ENCODE results near the gene MBNL2.

The MBNL2 gene

GRCh38 chr13:97307118-97307881, 85.2 kb downstream of the MBNL2 start:
- DNase-seq: no peak

DNA sequence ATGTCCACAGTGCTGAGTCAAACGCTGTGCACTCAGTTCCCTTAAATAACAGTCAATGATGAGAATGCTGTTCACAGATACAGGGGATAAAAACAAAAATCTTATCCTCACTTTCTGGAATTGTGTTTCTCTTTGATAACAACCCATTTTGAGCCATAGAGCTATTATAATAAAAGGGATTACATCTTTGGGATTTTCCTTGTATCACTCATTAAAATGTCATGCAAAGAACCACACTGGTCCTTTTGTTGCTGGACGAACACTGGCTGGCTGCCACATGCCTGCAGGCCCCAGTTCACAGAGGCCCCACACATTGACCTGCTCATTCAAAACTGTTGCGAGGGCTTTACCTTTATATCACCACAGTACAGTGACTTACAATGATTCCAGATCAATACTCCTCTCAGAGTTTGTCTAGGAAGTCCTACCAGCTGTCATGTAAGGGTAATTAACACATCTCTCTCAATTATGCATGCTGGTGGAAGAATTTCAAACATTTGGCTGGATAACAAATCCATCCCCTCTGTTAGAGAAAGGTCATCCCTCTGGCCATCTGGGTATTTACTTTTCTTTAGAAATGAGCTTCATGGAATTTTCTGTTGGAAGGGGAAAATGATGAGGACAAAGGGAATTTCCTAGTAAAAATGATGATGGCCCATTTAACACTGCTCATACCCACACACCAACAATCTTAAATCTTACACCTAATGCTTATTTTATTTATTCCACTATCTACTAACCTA, 85.9 kb downstream of the MBNL2 start:
- DNase-seq: no peak

- DNase-seq: no peak
Observed at GRCh38 chr13:97308735-97309429, 86.7 kb downstream of the MBNL2 start.

DNA sequence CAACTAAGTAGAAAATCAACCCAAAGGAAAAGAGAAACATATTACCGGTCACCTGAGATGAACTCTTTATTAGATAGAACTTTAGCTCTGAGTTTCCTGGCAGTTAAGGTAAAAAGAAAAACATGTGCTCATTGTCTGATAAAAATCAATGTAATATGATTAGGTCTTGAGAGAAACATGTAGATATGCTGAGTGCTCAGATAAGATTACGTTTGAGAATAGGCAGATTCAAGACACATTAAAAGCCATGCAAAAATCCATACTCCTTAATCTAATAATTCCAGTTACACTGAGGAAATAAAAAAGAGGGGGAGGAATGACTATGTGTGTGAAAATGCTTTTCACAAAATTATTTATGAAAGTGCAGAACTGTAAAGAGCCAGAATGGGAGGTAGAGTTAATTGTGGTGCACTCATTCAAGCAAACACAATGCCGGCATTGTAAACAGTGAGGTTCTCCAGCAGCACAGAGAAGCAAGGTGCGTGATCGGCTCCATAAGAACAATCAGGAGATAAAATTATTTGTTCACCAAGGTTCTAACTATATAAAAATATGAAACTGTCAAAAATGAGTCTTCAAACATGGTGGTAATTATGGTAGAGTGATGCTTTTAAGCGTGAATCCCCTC, 88.8 kb downstream of the MBNL2 start:
- no peak for DNase-seq

DNA sequence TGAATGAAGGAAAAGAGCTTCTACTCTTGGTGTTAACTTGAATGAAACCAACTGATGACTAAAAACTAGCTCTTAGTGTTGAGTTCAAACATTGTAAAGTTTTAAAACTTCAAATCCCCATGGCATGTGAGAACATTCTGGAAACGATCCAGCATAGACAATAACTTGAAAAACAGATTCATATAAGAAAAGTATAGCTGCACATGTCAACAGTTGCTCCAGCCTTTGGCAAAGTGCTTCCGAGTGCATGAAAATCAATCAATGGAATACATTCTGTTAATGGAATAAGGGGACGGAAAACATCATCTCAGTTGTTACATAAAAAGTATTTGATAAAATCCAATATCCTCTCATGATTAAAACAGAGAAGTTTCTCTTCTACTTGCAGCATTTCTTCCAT, 89.8 kb downstream of the MBNL2 start:
- DNase-seq: no peak

- no peak for DNase-seq
Observed at GRCh38 chr13:97313551-97314260, 91.6 kb downstream of the MBNL2 start.

DNA sequence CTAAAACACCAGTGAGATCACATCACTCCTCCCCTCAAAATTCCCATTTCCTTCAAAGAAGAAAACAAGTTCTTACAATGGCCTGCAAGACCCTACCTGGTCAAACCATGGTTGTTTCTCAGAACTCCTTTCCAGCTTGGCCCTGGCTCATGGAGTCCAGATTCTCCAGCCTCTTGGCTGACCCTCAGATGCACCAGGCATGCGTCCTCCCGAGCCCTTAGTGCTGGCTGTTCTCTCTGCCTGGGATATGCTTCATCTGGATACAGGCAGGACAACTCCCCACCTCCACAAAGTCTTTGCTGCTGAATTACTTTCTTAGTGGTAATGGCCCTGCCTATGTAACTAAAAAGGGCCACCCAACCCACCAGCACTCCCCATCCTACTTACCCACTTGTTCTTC, 94.3 kb downstream of the MBNL2 start:
- no peak for DNase-seq

- DNase-seq: no peak
Observed at GRCh38 chr13:97317933-97318332, 95.8 kb downstream of the MBNL2 start.

DNA sequence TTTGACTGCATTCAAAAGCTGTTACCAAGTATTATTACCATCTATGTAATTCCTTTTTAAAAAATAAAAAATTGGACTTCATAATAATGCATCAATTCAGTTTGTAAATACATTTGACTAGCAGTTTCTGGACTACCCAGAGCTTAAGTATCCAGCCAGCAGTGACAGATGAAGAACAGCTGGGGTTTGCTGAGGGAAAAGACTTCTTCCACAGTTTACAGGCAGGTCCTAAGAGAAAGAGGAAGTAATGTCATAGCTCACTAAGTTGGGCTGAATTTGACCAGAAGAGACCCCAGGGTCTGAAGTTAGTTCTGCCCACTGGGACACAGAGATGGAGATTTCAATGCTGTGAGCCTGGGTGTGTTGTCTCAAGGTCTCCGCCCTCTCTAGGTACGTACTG, 96.4 kb downstream of the MBNL2 start:
- DNase-seq: no peak

DNA sequence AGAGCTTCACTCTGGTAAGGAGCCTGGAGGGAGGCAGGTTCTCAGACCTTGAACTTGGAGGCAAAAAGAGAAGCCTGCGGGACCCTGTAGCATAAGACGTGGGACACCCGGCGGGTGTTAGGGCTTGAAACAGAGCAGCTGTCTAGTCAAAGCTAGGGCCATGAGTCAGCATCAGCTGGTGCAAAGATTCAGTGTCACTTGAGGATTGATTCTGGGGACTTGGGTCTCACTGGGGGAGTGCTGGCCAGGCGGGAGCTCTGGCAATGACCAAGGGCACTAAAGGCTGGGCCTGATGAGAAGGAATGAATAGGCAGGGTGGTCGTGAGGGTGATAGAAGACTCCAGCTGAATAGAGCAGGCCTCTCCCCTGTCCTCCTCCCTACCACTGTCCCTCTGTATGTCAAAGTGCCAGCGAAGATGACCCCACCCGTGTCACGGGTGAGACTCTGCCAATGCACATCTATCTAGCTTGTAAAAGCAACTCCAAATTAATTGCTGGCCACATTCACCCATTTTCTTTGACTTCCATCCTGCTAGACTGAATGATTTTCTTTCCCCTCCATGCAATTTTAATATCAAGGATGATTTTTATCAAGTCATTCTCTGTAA, 97.1 kb downstream of the MBNL2 start:
- DNase-seq: no peak

- no peak for DNase-seq
Observed at GRCh38 chr13:97321101-97321500, 99.0 kb downstream of the MBNL2 start.

DNA sequence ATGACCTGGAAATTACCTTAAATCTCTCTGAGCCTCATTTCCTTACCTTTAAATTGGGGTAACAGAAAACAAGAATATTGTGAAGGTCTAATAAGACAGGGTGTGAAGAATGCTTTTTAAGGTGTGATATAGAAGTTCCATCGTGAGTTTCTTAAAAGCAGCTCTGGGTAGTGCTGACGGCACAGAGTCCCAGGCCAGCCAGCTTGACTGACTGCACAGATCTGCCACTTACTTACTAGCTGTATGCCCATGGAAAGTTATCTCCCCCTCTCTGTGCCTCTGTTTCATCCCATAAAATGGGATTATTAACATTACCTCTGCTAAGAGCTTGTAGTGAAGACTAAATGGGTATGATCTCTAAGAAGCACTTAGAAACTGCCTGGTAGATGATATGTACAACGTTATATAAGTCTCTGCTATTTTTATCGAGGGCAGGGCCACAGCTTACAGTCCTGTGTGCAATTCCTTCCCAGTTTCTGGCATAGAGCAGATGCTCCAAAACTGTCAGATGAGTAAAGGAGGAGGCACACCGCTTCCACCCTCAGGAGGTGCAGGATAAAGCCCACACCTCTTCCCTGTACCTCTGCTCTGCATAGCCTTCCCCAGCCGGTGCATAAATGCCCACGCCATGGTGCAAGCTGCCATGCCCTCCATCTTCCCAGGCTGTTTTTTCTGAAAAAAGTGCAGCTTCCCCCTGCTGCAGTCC, 99.6 kb downstream of the MBNL2 start:
- DNase-seq: no peak

GRCh38 chr13:97322740-97323342, 100.7 kb downstream of the MBNL2 start:
- DNase-seq: no peak

DNA sequence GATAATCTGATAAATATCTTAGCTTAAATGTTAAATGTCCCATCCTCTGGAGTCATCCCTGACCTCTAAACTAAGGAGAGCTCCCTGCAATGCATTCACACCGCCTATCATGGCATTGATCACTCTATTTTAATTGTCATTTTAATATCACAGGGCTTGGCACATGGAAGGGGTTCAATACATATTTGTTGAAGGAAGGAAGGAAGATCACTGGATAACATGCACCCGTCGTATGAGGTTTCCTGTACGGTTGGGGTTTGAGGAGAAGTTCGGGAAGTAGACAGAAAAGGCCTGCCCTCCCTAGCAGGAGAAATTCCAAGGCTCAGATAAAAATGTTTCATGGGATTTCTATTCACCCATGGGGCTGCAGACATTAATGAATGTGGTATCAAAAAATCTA, 102.0 kb downstream of the MBNL2 start:
- no peak for DNase-seq

- DNase-seq: no peak
Observed at GRCh38 chr13:97325738-97326137, 103.6 kb downstream of the MBNL2 start.

- no peak for DNase-seq
Observed at GRCh38 chr13:97327086-97327485, 105.0 kb downstream of the MBNL2 start.

DNA sequence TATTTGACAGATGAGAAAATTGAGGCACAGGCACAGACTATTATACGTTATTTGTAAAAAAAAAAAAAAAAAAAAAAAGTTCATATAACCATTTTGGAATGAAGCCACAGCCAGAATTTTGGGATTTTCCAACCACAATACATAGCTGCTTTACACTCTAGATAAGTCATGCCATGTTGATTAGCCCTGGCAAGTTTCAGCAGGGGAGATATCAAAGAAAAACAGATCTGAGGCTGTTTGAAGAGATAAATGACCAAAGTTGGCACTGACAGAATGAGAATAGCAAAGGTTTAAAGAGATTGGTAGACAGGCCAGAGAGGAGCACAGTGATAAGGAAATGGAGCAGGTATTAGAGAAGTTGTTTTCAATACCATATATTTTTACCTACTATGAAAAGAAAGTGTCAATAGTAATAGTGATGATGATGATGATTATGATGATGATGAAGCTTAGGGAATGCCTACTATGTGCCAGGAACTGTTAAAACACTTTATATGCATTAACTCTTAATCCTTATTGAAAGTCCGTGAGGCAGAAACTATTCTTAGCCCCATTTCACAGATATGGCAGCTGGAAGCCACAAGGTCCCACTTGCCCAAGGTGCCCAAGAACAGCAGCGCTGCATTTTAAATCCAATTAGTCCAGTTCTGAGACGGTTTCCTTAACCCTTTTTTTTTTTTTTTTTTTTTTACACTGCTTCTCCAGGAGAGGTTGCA, 105.5 kb downstream of the MBNL2 start:
- DNase-seq: no peak

GRCh38 chr13:97328222-97328790, 106.2 kb downstream of the MBNL2 start:
- no peak for DNase-seq

DNA sequence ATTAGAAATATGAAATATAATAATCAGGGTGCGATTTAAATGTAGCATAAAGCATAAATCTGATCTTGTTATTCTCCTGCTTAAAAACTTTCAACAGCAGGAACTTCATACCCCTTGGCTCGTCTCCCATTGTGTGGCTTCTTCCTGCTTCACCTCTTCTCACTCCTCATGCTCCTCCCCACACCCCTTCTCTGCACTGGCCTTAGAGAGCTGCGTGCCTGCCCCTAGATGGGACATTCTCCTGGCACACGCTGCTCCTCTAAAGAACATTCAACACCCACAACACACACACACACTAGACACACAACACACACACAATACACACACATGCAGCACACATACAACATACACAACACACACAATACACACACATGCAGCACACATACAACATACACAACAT, 107.2 kb downstream of the MBNL2 start:
- no peak for DNase-seq

DNA sequence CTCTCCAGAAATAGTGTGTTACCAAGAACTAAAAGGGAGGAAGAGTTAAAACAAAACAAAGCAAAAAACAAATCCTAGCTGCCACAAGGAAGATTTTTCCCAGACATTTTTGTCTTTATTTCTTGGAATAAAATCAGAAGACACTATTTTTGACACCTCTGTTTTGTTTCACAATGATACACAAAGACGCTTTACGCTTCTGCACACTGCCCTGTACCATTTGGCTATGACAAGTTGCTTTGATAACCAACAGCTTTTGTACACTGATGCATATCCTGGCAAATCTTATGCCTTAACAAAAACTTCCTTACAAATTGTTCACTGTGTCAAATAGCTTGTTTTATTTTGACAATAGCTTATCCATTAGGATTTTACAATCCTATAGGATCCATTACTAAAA, 108.3 kb downstream of the MBNL2 start:
- no peak for DNase-seq

All from AML-193 (cell line).